Measurements from ENCODE around the gene BTD.

The BTD gene

DNA sequence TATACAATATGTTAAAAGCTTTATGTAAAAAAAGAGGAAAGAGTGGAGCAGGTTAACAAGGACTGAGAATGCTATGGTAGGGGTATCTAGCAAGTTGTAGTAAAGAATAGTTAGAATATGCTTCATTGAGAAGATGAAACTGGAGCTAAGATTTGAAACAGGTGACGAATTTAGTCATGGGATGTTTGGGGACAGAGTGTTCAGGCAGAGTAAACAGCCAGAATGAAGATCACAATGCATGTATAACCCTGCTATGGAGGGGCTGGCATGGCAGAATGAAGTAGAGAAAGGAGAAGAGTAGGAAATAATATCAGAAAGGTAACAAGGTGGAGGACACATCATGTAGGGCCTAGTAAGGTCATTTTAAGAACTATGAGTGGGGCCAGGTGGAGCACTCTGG, 72.0 kb downstream of the BTD start:
- no peak for DNase-seq

DNA sequence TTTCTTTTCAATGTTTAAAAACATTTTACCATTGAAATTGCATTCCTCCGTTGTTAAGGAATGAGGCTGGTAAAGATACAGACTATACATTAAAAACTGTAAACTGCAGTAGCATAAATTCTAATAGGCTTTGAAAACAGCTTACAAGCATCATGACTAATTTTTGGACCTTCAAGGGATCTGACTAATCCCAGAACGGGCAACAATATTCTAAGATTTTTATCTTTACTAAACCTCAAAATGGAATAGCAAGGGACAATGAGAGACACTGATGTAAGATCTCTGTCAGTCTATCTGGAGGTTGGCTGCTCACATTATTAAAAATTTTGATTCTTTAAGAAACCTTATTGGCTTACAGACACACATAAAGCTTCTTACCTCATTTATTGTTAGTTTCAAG, 74.7 kb downstream of the BTD start:
- DNase-seq: peak; percentile 29

DNA sequence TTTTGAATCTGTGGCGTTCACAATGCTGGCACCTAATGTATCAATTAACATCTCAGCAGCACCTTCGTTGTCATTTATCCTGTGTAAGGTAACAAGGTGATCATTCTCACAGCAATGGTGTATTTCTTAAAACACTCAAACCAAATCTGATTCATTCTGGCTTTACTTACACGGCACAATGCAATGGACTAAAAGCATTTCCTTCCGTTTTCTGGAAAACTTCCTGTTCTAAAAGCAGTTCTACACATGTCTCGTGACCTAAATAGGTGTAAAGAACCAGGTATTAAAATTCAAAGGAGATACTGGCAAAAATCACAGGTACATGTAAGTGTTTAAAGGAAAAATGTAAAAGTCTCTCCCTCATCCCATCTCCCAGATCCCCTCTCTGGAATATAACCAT, 77.8 kb downstream of the BTD start:
- DNase-seq: no peak

DNA sequence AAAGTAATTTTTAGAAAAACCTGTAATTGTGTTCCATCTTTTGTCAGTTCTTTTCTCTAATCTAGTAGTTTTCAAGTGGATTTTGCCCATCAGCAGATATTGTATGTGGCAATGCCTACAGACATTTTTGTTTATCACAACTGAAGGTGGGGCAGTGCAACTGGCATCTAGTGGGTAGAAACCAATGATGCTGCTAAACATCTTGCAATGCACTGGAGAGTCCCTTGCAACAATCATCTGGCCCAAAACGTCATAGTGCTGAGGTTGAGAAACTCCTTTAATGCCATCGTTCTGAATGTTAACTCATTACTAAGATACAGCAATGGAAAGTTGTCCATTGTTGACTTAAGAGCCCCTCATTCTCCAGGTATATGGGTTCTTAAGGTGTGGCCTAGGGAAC, 80.1 kb downstream of the BTD start:
- DNase-seq: no peak

DNA sequence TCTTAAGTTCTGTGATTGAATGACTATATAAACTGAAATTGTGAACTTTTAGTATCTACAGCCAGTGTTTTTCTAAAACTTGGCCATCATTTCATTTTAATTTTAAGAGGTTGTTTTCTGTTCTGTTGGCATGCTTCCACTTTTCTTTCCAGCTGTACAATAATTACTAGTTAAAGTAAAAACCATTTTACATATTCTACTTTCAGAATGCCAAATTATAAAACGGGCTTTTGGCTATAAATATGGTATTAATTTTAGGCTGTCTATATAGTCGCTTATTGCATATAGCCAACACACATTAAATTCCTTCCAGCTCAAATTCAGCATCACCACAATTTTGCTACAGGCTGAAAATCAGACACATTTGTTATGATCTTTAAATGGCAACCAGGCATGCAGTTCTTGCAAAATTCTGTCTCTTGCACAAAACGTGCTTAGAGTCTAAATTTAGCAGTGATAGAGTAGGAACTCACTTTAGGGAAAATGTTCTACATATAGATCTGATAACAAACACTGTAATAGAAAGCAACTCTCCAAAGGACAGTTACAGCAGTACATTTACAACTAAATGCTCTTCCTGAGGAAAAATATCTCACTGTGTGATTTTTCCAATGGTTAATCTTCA, 81.1 kb downstream of the BTD start:
- DNase-seq: no peak

DNA sequence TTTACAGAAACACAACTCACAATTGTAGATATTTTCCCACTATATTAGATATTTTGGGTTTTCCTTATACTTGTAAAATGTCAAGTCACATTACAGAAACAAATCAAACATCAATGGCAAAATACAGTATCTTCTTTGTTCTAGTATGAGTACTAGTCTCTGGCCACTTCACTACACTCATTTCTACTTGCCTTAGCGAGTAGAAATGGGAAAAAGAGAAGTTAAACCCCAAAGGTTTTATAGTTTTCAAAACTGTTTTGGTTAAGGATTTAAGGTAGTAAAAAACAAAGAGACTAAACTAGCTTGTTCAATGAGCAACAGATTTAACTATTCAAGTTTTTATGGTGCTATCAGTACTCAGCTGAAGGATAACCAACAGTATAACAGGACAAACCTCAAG, 81.7 kb downstream of the BTD start:
- DNase-seq: no peak

DNA sequence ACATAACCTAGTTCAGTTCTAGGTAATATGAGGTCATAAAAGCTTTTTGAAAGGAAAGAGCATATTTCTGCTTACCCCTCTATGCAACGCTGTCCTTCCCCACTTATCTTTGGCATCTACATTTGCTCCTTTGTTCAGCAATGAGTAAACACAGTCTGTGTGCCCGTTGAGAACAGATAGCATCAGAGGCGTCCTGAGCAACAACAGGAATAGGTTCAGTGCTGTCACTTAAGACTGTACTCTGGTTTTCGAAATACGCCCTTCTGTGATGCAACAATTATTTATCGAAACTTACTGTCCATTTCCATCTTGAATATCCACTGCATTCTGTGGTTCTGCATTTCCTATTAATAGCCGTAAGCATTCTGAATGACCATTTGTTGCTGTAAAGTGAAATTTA, 84.4 kb downstream of the BTD start:
- peak; percentile 67 for DNase-seq

DNA sequence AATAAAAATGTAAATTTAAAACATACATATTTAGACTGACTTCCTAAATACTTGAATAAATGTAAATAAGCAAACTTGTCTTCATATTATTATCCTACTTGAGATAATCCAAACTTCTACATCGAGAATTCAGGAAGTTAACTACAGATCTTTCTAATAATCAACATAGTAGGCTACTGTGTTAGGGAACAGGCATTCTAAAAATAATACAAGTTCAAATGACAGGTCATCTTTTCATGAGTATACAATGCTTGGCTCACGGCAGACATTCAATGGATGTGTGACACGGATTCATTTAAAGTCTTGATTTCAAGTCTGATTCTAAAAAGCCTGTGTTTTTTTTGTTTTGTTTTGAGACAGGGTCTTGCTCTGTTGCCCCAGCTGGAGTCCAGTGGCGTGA, 88.7 kb downstream of the BTD start:
- no peak for DNase-seq

DNA sequence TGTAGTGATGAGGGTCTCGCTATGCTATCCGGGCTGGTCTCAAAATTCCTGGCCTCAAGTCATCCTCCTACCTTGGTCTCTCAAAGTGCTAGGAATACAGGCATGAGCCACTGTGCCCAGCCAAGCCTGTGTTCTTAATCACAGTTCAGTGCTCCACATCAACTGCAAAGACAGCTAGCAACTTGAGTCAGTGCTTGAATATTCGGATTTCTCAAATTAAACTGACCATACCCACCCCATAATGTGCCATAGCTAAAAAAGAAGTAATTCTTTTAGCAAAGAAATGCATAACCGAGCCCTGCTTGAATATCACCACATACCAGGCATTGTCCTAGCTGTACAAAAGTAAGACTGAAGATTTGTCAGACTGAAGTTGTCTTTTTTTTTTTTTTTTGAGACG, 89.2 kb downstream of the BTD start:
- DNase-seq: no peak

DNA sequence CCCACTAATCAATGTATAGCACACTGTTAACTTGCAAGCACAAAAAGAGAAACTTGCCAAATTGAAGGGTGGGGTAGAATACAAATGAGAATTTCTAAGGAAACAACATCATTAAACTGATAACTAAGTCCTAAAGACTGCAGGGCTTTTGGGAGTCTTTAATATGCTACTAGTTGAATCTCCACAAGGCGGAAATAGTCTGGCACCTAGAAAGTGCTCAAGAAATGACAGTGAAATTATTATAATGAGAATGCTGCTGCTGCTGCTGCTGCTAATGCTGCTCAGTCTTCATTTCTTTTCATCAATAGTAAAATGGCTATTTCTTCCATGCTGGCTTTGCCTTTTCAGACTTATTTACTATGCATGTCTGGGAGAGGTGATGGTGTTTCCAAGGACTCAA, 91.8 kb downstream of the BTD start:
- DNase-seq: no peak

DNA sequence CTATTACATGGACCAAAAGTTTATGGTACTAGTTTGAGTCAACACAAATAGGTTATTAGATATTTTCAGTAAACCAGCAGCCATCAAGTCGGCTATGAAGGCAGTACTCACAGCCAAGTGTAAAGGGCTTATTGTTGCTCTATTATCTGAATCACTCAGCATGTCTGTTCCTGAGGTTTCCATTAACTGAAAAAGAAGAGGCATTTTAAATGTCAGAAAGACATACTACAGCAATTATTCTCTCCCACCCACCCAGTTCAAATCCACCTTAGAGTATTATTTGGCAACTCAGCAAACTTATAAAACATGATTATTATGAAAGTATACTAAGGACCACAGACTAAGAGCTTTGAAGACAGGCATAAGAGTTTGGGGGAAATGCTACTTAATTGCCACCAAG, 93.1 kb downstream of the BTD start:
- no peak for DNase-seq

All from activated CD4-positive, alpha-beta T cell treated with anti-CD3 and anti-CD28 coated beads, Interleukin-2, Interleukin-6, amounts not matched to agents 100 ng/mL and 50 ng/mL, durations not matched to agents 16 hours and 8 hours (primary cell).